GM19372 (cell line): Measurements from ENCODE around the gene ADIPOR2.

Source experiments
- ATAC-seq: cut with Tn5 transposase; IDR thresholded peaks from one replicate; pipeline ENCODE4 v1.9.1; 2021; ENCODE audit warnings: mild to moderate bottlenecking, low read depth, moderate library complexity; ENCODE audit not compliant: unreplicated experiment

The ADIPOR2 gene

DNA sequence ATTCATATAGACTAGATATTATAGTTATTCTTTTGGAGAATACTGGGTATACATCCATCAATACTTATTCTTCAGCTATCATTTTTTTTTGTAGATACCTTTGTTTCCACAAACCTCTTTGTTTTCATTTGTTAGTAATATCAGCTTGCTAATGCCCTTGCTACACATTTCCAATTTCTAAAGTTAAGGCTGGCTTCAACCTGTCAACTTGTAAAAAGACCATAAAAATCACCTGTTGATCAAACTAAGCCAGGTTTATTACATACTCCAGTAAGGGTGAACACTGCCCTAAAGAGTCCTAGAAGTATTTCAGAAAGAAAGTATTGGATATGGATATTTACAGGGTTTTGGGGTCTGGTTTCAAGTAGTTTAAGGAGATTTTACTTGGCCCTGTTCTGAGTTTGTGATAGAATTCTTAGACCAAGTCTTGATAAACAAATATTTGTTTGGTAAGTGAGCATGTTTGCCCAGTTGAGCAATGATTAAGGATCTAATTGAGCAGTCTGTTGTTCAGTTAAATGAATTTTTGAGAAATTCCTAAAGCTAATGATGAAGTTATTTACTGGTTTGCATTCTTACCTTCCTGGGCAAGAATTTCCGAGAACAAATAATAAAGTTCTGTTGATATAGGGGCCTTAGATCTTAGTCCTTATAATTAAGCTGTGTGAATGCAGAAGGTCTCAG, 76.7 kb downstream of the ADIPOR2 start:
- ATAC-seq, result no peak

DNA sequence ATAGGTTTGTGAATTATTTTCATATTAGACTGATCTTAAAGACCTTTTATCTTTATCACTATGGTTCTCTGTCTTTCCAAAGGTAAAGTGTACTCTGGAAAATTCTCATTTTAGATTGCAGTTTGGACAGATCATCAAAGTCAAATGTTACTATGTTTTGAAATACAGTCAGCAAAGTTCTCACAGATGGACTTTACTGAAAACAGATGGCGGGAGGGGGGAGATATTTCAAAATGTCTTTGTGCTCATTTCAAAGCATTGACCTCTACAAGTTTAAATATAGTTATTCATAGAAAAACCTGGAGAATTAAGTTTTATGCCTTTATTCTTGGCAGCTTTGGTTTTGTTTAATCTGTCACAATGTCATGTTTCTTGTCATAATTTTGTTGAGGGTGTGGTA, 77.7 kb downstream of the ADIPOR2 start:
- no peak for ATAC-seq

DNA sequence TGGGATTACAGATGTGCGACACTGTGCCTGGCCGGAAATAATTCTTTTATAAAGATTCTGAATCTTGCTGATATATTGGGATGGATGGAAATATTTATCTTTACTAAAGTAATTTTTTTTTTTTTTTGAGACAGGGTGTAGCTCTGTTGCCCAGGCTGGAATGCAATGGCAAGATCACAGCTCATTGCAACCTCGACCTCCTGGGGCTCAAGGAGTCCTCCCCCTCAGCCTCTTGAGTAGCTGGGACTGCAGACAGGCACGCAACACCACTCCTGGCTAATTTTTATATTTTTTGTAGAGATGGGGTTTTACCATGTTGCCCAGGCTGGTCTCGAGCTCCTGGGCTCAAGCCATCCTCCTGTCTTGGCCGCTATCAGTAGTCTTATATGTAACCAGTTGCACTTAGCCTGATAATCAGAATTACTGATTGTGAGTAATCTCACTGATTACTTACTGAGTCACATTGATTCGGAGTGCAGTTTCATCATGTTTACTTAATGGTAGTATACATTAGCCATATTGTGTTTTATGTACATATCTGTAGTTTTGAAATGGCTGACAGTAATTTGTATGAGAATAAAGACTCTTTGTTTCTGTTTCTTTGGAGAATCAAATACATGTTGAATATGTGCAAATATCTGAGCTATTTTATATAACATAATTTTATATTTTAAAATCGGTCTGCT, 79.1 kb downstream of the ADIPOR2 start:
- no peak for ATAC-seq

DNA sequence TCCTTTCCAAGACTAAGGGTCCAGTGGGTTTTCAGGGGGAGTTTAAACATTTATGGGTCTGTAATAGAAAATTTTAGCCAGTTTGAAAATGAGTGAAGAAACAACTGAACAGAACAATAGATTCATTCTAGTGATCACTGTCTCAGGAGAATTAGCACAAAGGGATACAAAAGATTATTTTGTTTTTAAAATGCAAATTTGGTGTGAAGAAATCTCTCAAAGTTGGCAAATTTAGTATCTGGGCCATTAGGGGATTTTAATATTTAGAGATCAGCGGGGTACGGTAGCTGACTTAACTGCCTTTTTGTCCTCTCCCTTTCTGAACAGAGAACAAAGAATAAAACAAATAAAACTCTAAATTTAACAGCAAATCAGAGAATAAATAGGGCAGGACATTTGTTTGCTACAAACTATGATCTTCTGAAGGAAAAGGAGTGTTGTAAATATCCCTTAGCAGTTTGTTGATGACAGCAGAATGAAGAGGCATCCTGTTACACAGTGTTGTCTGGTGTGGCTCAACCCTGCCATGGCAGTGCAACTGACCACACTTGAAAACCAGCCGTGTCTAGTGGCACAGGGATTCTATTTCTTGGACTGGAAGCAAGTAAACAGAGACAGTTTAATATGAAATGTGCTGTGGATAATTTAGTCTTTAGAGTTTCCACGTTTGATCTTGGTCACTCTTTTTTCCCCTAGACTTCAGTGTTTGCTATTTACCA, 83.2 kb downstream of the ADIPOR2 start:
- ATAC-seq, result no peak

DNA sequence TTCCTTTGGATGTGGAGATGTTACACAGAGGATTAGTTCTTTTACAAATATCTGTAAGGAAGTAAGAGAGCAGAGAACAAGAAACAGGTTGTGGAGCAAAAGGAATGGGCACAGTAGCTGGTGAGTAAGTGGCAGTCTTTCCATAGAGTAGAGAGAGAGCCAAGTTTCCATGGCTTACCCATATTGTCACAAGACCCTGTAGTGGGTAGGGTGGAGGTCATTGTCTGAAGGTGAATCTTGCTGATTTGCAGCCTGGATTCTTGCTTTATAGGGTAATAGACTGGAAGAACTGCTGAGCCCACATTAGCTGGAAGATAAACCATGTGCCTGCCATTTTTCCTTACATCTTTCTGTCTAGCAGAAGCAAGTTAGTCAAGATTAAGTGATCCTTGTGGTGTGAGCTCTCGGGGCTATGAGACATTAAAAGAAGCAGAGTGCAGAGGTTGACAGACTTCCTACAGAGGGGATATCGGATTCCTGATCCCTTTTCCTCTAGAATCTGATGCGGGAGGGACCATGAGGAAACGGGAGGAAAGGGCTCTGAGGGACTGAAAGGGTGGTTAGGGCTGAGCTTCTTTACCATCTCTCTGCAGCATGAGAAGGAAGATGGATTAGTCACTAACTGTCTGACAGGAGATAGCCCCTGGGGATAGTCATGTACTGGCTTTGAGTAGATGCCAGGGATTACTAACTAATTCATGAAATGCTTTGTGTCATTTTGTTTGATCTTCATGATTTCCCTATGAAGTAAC, 85.5 kb downstream of the ADIPOR2 start:
- no peak for ATAC-seq

DNA sequence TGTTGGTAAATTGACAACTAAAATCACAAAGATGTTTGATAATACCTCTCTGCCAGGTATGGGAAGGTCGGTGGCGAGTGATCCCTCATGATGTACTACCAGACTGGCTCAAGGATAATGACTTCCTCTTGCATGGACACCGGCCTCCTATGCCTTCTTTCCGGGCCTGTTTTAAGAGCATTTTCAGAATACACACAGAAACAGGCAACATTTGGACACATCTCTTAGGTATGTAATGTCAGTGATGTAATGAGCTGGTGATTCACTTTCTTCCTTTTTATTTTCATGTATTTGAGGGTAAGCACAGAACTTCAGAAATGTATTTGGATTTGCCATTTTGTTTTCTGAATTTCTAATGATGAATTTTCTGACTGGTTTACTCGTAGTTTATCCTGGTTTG, 86.9 kb downstream of the ADIPOR2 start:
- ATAC-seq, result no peak

DNA sequence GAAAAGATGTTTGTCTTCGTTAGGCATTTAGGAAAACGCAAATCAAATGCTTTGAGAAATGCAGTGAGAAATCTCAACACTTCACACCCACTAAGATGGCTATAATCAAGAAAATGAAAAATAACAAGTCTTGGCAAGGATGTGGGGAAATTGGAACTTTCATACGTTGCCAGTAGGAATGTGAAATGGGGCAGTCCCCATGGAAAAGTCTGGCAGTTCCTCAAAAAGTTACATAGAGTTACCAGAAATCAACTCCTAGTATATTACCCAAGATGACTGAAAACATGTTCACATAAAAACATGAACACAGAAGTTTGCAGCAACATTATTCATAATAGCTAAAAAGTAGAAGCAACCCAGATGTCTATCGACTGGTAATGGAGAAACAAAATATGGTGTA, 88.0 kb downstream of the ADIPOR2 start:
- ATAC-seq, result no peak

DNA sequence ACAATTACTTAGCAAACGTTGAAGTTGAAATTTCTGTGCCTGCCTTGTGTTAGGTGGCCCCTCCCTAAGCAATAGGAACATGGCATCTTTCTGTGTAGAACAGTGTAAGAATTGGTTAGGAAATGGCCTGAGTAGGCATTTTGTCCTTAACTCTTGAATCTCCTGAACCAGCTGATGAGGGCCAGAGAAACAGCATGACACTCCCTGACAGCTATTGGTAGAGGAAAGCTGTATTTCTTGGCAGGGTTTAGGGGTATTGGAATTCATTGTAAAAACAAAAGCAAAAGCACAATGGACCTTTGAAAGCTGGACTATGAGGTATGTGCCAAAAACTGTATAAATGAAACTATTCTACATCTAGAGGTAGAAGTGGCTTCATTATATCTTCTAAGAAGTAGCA, 88.9 kb downstream of the ADIPOR2 start:
- no peak for ATAC-seq

DNA sequence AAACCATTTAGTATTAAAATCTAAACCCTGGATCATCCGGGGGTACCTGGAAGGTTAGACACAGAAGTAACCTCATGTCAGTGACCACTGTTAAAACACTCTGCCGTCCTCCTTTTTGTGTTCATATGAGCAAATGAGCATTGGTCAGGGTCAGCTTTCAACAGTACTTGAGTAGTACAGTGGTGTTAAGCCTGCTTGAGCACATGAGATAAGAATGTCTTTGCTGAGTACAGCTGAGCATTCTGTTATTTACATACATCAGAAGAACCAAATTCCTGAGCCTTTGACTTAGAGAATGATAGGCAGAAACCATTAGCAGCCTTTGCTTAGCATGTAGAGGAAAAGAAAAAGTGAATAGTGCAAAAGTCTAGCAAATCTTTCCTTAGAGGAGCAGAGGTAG, 90.9 kb downstream of the ADIPOR2 start:
- ATAC-seq, result no peak

DNA sequence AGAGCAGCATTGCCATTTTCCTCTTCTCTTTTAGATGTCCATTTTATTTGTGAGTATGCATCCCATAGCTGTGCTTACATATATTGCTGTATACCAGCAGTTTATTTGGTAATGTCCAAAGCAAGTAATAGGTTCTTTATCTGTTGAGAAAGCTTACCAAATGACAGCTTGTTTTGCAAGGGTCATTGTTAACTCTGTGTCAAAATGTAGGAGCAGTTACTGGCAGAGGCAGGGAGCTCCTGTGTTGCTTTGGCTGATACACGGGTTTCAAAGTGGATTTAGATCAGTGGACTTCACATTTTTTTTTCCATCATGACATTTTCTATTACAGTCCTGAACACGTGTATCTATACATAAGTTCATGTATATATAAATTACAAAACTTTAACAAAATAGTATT, 91.3 kb downstream of the ADIPOR2 start:
- no peak for ATAC-seq

DNA sequence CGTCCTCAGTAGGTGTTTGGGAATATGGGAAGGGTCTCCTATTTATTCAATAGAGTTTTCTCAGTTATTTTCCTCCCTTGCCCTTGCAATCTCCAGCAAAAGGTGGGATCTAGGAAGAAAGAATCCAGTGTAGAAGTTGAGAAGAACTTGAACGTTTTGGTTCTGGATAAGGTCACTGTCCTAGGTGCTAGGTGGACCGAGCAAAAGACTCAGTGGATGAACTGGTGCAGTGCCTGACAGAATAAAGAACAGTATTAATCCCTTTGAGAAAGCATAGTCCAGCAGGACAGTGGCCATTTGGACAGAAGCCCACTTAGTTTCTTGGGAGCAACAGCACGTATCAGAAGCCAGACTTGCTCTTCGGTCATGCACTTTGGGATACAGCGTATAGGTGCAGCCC, 96.8 kb downstream of the ADIPOR2 start:
- ATAC-seq, result no peak

DNA sequence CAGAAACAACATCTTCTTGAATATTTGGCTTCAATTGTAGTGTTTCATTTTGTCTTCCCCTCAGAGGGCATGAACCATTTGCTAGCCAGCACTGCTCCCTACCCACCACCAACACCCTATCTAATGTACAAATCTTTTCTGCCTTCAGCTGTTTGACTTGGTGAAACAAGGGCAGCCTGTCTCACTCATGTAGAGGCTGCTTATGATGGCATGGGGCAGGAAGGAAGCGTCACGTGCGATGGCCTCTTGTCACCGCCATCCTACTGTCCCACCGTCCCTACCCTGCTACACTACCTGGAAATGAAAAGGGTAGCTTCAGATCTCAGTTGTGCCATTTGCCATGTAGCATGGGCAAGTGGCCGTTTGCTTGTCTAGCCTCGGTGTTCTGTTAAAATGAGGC, 99.6 kb downstream of the ADIPOR2 start:
- no peak for ATAC-seq

DNA sequence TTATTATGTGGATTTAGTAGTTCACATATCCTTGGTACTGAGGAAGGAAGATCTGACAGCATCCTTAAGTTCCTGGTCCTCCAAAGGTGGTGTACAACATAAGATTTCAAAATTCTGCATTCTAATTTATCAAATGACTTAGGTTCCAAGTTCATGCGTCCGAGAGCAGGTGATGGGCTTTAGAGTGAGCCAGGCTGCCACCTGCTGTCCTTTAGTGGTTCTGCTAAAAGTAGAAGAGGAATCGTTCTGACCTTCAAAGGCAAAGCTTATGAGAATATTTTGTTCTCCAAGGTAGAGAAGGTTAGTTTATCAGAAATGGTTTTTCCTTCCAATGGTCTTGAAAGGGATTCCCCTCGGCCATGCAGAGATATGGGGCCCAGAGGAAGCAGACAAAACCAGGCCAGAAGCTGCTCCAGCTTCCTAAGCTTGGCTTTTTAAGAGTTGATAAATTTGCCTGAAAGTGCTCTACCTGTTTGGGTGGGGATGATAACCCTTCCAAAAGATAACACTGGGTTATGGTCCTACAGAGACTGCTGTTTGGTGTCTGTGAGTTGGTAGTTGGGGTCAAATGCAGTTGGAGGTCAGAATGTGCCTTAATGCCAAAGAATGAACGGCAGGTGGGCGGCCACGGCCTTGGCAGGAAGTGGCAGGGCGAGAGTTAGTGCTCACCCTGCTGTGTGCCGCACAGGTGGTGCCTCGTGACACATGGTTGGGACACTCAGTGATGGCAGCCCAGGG, 100.4 kb downstream of the ADIPOR2 start:
- no peak for ATAC-seq

DNA sequence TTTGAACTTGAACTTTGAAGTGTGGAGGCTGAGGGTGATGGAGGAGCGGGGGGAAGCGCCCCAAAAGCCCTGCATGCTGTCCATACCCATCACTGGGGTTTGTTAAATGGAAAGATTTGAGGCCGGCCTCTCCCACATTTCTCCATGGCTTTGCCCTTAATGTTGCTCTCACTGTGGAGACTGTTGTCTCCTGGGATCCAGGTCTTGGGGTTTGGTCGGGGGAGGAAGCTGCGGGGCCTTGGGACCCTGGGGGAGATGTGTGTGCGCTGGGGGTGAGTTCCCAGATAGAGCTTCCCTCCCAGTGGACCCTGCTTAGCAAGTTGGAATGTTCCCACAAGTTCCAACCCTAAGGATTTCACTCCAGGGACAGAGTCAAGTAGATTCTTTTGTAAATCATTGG, 101.5 kb downstream of the ADIPOR2 start:
- ATAC-seq, result no peak

DNA sequence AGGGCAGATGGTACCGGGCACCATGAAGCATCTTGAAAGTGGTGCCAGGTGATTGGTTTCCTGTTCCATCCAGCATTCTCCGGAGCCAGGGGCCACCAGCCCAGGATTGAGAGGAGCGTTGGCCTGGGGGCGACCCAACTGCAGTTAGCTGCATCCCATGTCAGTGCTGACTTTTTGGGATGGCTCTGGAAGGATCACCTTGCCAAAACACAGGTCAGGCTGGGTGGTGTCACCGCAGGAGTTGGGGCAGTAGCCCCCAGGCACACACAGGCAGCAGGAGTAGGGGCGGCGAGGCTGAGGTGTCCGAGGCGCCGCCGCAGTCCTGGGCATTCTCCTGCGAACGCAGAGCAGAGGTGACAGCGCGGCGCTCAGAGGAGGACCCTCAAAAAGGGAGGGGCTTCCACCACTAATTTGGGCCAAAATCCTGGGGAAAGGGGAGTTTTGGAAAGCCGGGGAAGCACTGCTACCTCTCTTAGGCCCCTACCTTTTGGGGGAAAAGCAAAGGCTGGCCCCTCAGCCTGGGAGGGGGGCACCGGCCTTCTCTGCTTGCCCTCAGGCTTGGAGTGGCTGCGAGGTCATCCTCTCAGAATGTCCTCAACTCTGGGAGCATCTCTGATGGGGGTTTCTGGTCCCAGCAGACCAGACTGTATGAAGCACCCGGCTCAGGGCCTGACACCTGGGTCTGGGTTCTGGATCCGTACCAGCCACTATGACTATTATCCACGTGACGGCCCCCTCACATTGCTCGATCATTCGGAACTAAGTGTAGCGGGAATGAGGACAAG, 102.7 kb downstream of the ADIPOR2 start:
- ATAC-seq, result no peak

DNA sequence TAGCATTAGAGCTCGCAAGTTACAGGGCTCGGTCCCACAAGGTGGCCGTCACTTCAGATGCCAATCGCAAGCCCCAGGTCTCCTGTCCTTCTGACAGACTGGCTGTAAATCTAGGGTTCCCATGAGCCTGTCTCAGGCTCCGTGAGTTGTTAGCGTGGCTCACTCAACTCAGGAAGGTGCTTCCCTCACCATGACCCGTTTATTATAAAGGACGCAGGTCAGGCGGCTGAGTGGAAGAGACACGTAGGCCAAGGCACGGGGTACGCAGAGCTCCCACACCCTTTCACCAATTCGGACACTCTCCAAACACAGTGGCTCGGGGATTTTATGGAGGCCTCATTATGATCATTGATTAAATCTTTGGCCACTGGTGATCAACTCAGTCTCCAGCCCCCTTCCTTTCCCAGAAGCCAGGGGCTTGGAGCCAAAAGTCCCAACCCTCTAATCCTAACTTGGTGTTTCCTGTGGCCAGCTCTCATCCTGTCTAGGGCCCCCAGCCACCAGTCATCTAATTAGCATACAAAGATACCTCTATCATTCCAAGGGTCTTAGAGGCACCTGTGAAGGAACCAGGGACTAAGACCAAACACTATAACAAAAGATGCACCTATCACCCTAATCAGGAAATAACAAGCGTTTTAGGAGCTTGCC, 103.7 kb downstream of the ADIPOR2 start:
- ATAC-seq, result no peak

DNA sequence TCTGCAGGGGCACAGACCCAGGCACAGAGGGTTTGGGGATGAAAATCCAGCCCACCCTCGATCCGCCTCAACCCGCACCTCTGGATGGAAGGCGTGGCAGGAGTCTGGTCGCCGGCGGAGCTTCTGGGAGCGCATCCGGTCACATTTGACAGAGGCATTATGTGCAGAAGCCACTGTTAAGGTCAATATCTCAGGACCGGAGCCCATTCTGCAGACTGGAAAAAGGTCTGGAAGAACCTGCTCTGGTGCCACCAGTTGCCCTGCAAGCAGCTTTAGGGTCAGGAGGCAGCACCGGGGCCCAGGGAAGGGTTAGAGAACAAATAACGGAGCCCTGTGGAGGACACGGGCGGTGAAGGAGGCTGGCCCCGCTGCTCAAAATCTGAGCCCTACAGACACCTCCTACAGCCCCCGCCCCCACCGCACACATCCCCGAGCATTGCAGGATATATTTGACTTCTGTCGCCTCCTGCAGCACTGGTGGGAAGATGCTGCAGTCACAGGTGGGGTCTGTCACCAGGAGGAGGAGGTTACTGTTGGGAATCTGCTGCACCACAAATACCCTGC, 104.4 kb downstream of the ADIPOR2 start:
- no peak for ATAC-seq

DNA sequence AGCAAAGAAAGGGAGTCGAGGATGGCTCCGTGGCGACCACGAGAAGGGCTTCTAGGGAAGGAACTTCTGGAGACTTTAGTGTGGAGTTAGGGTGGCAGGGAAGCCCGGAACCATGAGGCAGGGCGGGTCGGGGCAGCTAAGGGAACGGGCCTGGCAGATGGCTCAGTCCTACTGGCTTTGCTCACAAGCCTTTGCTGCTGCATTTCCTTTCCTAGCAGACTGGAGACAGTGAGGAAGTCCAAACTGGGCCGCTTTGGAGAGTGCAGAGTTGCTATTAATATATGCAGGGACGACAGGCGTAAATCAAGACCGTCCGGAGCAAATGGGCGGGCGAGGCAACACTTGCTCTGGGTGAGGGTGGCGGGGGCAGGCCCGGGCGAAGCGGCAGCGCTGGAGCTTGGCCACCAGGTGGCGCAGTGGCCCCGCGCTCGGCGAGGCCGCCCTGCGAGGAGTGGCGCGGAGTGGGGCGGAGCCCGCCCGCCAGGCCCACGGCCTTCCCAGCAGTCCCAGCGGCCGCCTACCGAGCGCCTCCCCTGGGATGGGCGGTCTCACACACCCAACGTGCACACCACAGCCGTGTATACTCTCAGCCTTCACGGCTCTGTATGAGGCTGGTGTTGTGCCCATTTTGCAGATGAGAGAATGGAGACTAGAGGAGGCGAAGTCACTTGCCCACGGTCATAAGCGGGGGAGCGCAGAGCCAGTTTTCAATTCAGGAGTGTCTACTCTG, 105.1 kb downstream of the ADIPOR2 start:
- peak; percentile 94 for ATAC-seq
